MM.1S (cell line): ENCODE results near the gene TM2D1.

Experiments
- DNase-seq: peaks from one replicate; pipeline ENCODE4 v3.0.0-alpha.2; 2015
- H2AFZ ChIP-seq: fragments of 300-600 bp; sonication (generic); 2 replicates; pipeline ENCODE4 v1.6.0; 2016; ENCODE audit warnings: antibody characterized with exemption, low read length
- H3F3A ChIP-seq: fragments of 300-600 bp; sonication (generic); 2 replicates; pipeline ENCODE4 v1.6.1; 2016; ENCODE audit warnings: mild to moderate bottlenecking, antibody characterized with exemption, low read length, moderate library complexity, mixed read lengths; ENCODE audit not compliant: insufficient read depth
- H3K27ac ChIP-seq: fragments of 300-600 bp; sonication (generic); 2 replicates; pipeline ENCODE4 v1.5.1; 2016; ENCODE audit warnings: mild to moderate bottlenecking, low read length
- H3K27me3 ChIP-seq: fragments of 300-600 bp; sonication (generic); replicated peaks from 2 replicates; pipeline ENCODE4 v1.6.0; 2016; ENCODE audit warnings: low read length; ENCODE audit not compliant: insufficient read depth
- H3K36me3 ChIP-seq: fragments of 300-600 bp; sonication (generic); replicated peaks from 2 replicates; pipeline ENCODE4 v1.6.1; 2016; ENCODE audit warnings: mild to moderate bottlenecking, low read length, mixed read lengths; ENCODE audit not compliant: insufficient read depth
- H3K4me1 ChIP-seq: fragments of 300-600 bp; sonication (generic); 2 replicates; pipeline ENCODE4 v1.6.1; 2016; ENCODE audit warnings: low read length, mixed read lengths
- H3K4me2 ChIP-seq: fragments of 300-600 bp; sonication (generic); 2 replicates; pipeline ENCODE4 v1.6.0; 2016; ENCODE audit warnings: low read depth, low read length
- H3K4me3 ChIP-seq: fragments of 300-600 bp; sonication (generic); 2 replicates; pipeline ENCODE4 v1.5.1; 2016; ENCODE audit warnings: low read length, mixed read lengths
- H3K79me2 ChIP-seq: fragments of 300-600 bp; sonication (generic); 2 replicates; pipeline ENCODE4 v1.6.1; 2016; ENCODE audit warnings: mixed run types, low read length, mixed read lengths
- H3K9ac ChIP-seq: fragments of 300-600 bp; sonication (generic); 2 replicates; pipeline ENCODE4 v1.6.1; 2016; ENCODE audit warnings: low read length, mixed read lengths
- H3K9me2 ChIP-seq: fragments of 300-600 bp; sonication (generic); replicated peaks from 2 replicates; pipeline ENCODE4 v1.6.1; 2016; ENCODE audit warnings: mild to moderate bottlenecking, low read length, mixed read lengths; ENCODE audit not compliant: insufficient read depth
- H3K9me3 ChIP-seq: fragments of 300-600 bp; sonication (generic); replicated peaks from 2 replicates; pipeline ENCODE4 v1.6.1; 2016; ENCODE audit warnings: mild to moderate bottlenecking, low read length, mixed read lengths; ENCODE audit not compliant: insufficient read depth
- H4K20me1 ChIP-seq: fragments of 300-600 bp; sonication (generic); 2 replicates; pipeline ENCODE4 v1.6.1; 2016; ENCODE audit warnings: mild to moderate bottlenecking, low read length, moderate library complexity, mixed read lengths; ENCODE audit not compliant: insufficient read depth
- CTCF ChIP-seq: fragments of 300-600 bp; sonication (generic); IDR thresholded peaks from 2 replicates; pipeline ENCODE4 v1.5.1; 2016; ENCODE audit warnings: antibody characterized with exemption, low read length, mixed read lengths
- EZH2 ChIP-seq: fragments of 300-600 bp; sonication (generic); optimal IDR thresholded peaks from 2 replicates; pipeline ENCODE3; 2017; ENCODE audit warnings: low read depth, mild to moderate bottlenecking, antibody characterized with exemption, low read length, mixed read lengths
- EZH2phosphoT487 ChIP-seq: fragments of 300-600 bp; sonication (generic); IDR thresholded peaks from 2 replicates; pipeline ENCODE4 v1.6.1; 2018; ENCODE audit warnings: antibody characterized with exemption, low read length

Gene TM2D1

GRCh38 chr1:61642475-61643232, 82.3 kb downstream of the TM2D1 start:
- H3K27ac ChIP-seq, result no peak overlapping the region
- DNase-seq, result no peak

GRCh38 chr1:61641578-61642336, 83.2 kb downstream of the TM2D1 start:
- H3K4me3 ChIP-seq, result no peak overlapping the region
- H3K9me2 ChIP-seq, result no peaks in the 10 kb centered on the region
- no peaks in the 10 kb centered on the region for H3K27me3 ChIP-seq
- H4K20me1 ChIP-seq, result no peaks in the 10 kb centered on the region
- H3K9me3 ChIP-seq, result no peaks in the 10 kb centered on the region
- H3K79me2 ChIP-seq, result no peaks in the 10 kb centered on the region
- no peaks in the 10 kb centered on the region for H3K36me3 ChIP-seq
- 0 out of 2 replicates have a peak overlapping the region, but pooled peaks have one; percentile 10 for H2AFZ ChIP-seq
- no peaks in the 10 kb centered on the region for H3F3A ChIP-seq
- no peak overlapping the region for H3K9ac ChIP-seq
- H3K4me2 ChIP-seq, result peak overlapping the region; percentile 13; the same call in 1 of the 2 replicates
- H3K4me1 ChIP-seq, result no peaks in the 10 kb centered on the region
- peak; percentile 44 for DNase-seq
- TF ChIP-seq EZH2phosphoT487, result no peak
- TF ChIP-seq CTCF, result peak; percentile 61
- no peak for TF ChIP-seq EZH2
- H3K27ac ChIP-seq, result no peak overlapping the region

More at GRCh38 chr1:61642475-61643232, 82.3 kb downstream of the TM2D1 start:
- Histone ChIP-seq H3K4me1 (no peaks in the 10 kb centered on the region), H3F3A (no peaks in the 10 kb centered on the region), H3K4me3 (no peak overlapping the region), H2AFZ (no peak overlapping the region), H3K27me3 (no peaks in the 10 kb centered on the region), H3K36me3 (no peaks in the 10 kb centered on the region), H3K9me2 (no peaks in the 10 kb centered on the region), H3K79me2 (no peaks in the 10 kb centered on the region), H3K4me2 (no peak overlapping the region), H4K20me1 (no peaks in the 10 kb centered on the region), H3K9ac (no peak overlapping the region), H3K9me3 (no peaks in the 10 kb centered on the region)
- no peak for TF ChIP-seq CTCF
- TF ChIP-seq EZH2phosphoT487, result no peak
- no peak for TF ChIP-seq EZH2

- no peak overlapping the region for H3K4me3 ChIP-seq
- peak overlapping the region; percentile 13; the same call in 1 of the 2 replicates for H3K4me2 ChIP-seq
- no peak for TF ChIP-seq EZH2
- no peak for TF ChIP-seq EZH2phosphoT487
- TF ChIP-seq CTCF, result no peak
- H3K27me3 ChIP-seq, result no peaks in the 10 kb centered on the region
- H3K27ac ChIP-seq, result no peak overlapping the region
- H3K36me3 ChIP-seq, result no peaks in the 10 kb centered on the region
- H3K9ac ChIP-seq, result no peak overlapping the region
- no peaks in the 10 kb centered on the region for H3K9me2 ChIP-seq
- H3K9me3 ChIP-seq, result no peaks in the 10 kb centered on the region
- no peaks in the 10 kb centered on the region for H4K20me1 ChIP-seq
- H3F3A ChIP-seq, result no peaks in the 10 kb centered on the region
- no peak for DNase-seq
- no peaks in the 10 kb centered on the region for H3K79me2 ChIP-seq
- 0 out of 2 replicates have a peak overlapping the region, but pooled peaks have one; percentile 10 for H2AFZ ChIP-seq
- no peaks in the 10 kb centered on the region for H3K4me1 ChIP-seq
Measured at GRCh38 chr1:61640531-61641530, 84.1 kb downstream of the TM2D1 start.
